Measurements from ENCODE around the gene HS3ST4.

Gene HS3ST4

DNA sequence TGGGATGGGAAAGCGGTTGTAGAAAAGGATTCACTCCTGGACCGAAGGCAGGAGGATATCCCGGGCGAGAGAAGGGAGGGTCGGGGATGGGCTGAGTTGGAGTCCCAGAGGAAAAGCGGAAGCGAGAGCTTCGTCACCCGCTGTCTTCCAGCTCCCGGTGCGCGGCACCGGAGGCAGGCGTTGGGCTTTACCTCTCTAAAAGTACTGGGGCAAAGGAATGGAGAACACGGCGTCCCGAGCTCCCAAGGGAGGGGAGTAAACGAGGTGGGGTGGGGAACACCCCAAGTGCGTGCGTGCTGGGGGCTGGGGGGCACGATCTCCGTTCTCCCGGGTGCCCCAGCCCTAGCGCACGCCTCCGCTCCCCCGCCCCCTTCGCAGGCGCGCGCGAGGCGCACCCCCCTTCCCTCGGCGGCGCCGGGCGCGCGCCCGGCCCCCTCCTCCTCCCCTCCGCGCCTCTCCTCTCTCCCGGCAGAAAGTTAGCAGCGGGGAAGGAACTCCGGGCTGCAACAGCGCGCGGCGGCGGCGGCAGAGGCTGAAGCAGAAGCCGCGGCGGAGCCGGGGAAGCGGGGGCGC is at the start of gene HS3ST4:
Gene HS3ST4, plus strand, starts transcription at position 441 of the 573 bp plus-strand sequence.
- in situ Hi-C loops (cut with MboI; ENCODE audit: low sequenced_read_pairs): no loop called here
- no peaks in the 10 kb centered on the region for H3K36me3 ChIP-seq (replicated peaks)
- H3K4me3 ChIP-seq: no peak within 1 kb of the TSS
- H3K9me3 ChIP-seq: no peaks in the 10 kb centered on the region
- no peaks in the 10 kb centered on the region for H3K4me1 ChIP-seq
- peaks cover 4% of the 10 kb centered on the region; the same call in 1 of the 2 replicates for H3K27me3 ChIP-seq (ENCODE audit: low read depth)
- no peak for DNase-seq (ENCODE audit: low spot score in 2 of 2)

- Histone ChIP-seq H3K4me3 (no peak overlapping the region), H3K27me3 (ENCODE audit: low read depth) (no peaks in the 10 kb centered on the region), H3K4me1 (no peaks in the 10 kb centered on the region), H3K9me3 (no peaks in the 10 kb centered on the region), H3K36me3 (replicated peaks) (no peaks in the 10 kb centered on the region)
- in situ Hi-C loops (cut with MboI; ENCODE audit: low sequenced_read_pairs): no loop called here
- no peak for DNase-seq (ENCODE audit: low spot score in 2 of 2)
Observed at GRCh38 chr16:25643633-25644032, 48.1 kb upstream of the HS3ST4 start.

DNA sequence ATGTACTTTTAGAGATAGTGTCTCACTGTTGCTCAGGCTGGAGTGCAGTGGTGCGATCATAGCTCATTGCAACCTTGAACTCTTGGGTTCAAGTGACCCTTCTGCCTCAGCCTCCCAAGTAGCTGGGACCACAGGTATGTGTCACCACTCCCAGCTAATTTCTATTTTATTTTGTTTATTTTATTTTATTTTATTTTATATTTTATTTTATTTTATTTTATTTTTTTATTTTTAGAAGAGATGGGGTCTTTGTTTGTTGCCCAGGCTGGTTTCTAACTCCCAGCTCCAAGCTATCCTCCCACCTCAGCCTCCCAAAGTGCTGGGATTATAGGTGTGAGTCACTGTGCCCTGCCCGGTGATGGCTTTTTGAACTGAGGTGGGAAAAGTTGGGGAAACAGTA is 35.1 kb upstream of the HS3ST4 start:
- no peaks in the 10 kb centered on the region; the same call in 1 of the 2 replicates for H3K9me3 ChIP-seq
- no peak for DNase-seq (ENCODE audit: low spot score in 2 of 2)
- no peaks in the 10 kb centered on the region for H3K27me3 ChIP-seq (ENCODE audit: low read depth)
- no peak overlapping the region for H3K4me3 ChIP-seq
- no peaks in the 10 kb centered on the region for H3K36me3 ChIP-seq (replicated peaks)
- in situ Hi-C loops (cut with MboI; ENCODE audit: low sequenced_read_pairs): no loop called here
- H3K4me1 ChIP-seq: no peaks in the 10 kb centered on the region

DNA sequence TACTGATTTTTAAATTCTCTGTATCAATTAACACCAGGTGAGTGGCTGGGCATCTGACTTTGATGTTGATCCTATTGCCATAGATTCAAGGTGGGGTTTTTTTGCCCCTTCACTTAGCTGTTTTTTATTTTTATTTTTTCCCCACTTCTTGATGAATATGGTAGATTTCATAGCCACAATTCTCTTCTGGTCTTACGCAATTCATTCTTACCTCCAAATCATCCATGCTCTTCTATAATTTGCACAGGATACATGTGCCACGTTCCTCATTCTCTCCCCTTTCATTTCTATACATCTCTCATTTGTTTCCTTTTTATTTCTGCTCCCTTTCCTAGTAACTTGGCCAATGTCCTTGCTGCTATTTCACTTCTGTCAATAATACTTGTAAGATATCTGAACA is 14.9 kb upstream of the HS3ST4 start:
- in situ Hi-C loops (cut with MboI; ENCODE audit: low sequenced_read_pairs): no loop called here
- Histone ChIP-seq H3K27me3 (ENCODE audit: low read depth) (no peaks in the 10 kb centered on the region), H3K36me3 (replicated peaks) (no peaks in the 10 kb centered on the region), H3K4me1 (no peaks in the 10 kb centered on the region), H3K4me3 (no peak overlapping the region), H3K9me3 (no peaks in the 10 kb centered on the region)
- no peak for DNase-seq (ENCODE audit: low spot score in 2 of 2)

DNA sequence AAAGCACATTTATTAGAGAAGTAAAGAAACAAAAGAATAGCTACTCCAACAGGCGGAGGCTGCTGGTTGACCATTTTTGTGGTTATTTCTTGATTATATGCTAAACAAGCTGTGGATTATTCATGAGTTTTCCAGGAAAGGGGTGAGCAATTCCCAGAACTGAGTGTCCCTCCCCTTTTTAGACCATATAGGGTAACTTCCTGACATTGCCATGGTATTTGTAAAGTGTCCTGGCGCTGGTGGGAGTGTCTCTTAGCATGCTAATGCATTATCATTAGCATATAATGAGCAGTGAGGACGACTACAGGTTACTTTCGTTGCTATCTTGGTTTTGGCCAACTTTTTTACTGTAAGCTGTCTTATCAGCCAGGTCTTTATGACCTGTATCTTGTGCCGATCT is 12.2 kb upstream of the HS3ST4 start:
- H3K4me3 ChIP-seq: no peak overlapping the region
- in situ Hi-C loops (cut with MboI; ENCODE audit: low sequenced_read_pairs): no loop called here
- H3K36me3 ChIP-seq (replicated peaks): no peaks in the 10 kb centered on the region
- DNase-seq (ENCODE audit: low spot score in 2 of 2): no peak
- no peaks in the 10 kb centered on the region for H3K27me3 ChIP-seq (ENCODE audit: low read depth)
- H3K4me1 ChIP-seq: no peaks in the 10 kb centered on the region
- no peaks in the 10 kb centered on the region for H3K9me3 ChIP-seq

GRCh38 chr16:25689137-25689836 is 2.5 kb upstream of the HS3ST4 start:
- DNase-seq (ENCODE audit: low spot score in 2 of 2): no peak
- Histone ChIP-seq H3K36me3 (replicated peaks) (no peaks in the 10 kb centered on the region), H3K4me3 (no peak overlapping the region), H3K4me1 (no peaks in the 10 kb centered on the region), H3K9me3 (no peaks in the 10 kb centered on the region), H3K27me3 (ENCODE audit: low read depth) (peaks cover 4% of the 10 kb centered on the region; the same call in 1 of the 2 replicates)
- in situ Hi-C loops (cut with MboI; ENCODE audit: low sequenced_read_pairs): no loop called here

- Histone ChIP-seq H3K9me3 (no peaks in the 10 kb centered on the region), H3K27me3 (ENCODE audit: low read depth) (peaks cover 4% of the 10 kb centered on the region; the same call in 1 of the 2 replicates), H3K4me1 (no peaks in the 10 kb centered on the region), H3K36me3 (replicated peaks) (no peaks in the 10 kb centered on the region), H3K4me3 (no peak overlapping the region)
- no peak for DNase-seq (ENCODE audit: low spot score in 2 of 2)
- in situ Hi-C loops (cut with MboI; ENCODE audit: low sequenced_read_pairs): no loop called here
Observed at GRCh38 chr16:25690552-25691143, 1.1 kb upstream of the HS3ST4 start.

GRCh38 chr16:25692351-25692741 is 587 bp downstream of the HS3ST4 start:
- Histone ChIP-seq H3K9me3 (no peaks in the 10 kb centered on the region), H3K36me3 (replicated peaks) (no peaks in the 10 kb centered on the region), H3K27me3 (ENCODE audit: low read depth) (peaks cover 4% of the 10 kb centered on the region; the same call in 1 of the 2 replicates), H3K4me3 (no peak overlapping the region), H3K4me1 (no peaks in the 10 kb centered on the region)
- in situ Hi-C loops (cut with MboI; ENCODE audit: low sequenced_read_pairs): no loop called here
- no peak for DNase-seq (ENCODE audit: low spot score in 2 of 2)

GRCh38 chr16:25692742-25693508 is 1.2 kb downstream of the HS3ST4 start:
- H3K9me3 ChIP-seq: no peaks in the 10 kb centered on the region
- in situ Hi-C loops (cut with MboI; ENCODE audit: low sequenced_read_pairs): no loop called here
- H3K4me1 ChIP-seq: no peaks in the 10 kb centered on the region
- H3K36me3 ChIP-seq (replicated peaks): no peaks in the 10 kb centered on the region
- H3K4me3 ChIP-seq: no peak overlapping the region
- no peak for DNase-seq (ENCODE audit: low spot score in 2 of 2)
- peaks cover 4% of the 10 kb centered on the region; the same call in 1 of the 2 replicates for H3K27me3 ChIP-seq (ENCODE audit: low read depth)

GRCh38 chr16:25693631-25694030 is 1.9 kb downstream of the HS3ST4 start:
- H3K27me3 ChIP-seq (ENCODE audit: low read depth): peaks cover 4% of the 10 kb centered on the region; the same call in 1 of the 2 replicates

GRCh38 chr16:25699069-25699468 is 7.3 kb downstream of the HS3ST4 start:
- Histone ChIP-seq H3K4me1 (no peaks in the 10 kb centered on the region), H3K27me3 (ENCODE audit: low read depth) (no peaks in the 10 kb centered on the region), H3K9me3 (no peaks in the 10 kb centered on the region), H3K36me3 (replicated peaks) (no peaks in the 10 kb centered on the region), H3K4me3 (no peak overlapping the region)
- no peak for DNase-seq (ENCODE audit: low spot score in 2 of 2)
- in situ Hi-C loops (cut with MboI; ENCODE audit: low sequenced_read_pairs): no loop called here

More at GRCh38 chr16:25693631-25694030, 1.9 kb downstream of the HS3ST4 start:
- DNase-seq (ENCODE audit: low spot score in 2 of 2): no peak
- Histone ChIP-seq H3K9me3 (no peaks in the 10 kb centered on the region), H3K4me3 (no peak overlapping the region), H3K4me1 (no peaks in the 10 kb centered on the region), H3K36me3 (replicated peaks) (no peaks in the 10 kb centered on the region)
- in situ Hi-C loops (cut with MboI; ENCODE audit: low sequenced_read_pairs): no loop called here

- Histone ChIP-seq H3K4me3 (no peak overlapping the region), H3K36me3 (replicated peaks) (no peaks in the 10 kb centered on the region)
- no peak for DNase-seq (ENCODE audit: low spot score in 2 of 2)
Observed at GRCh38 chr16:25700547-25700946, 8.8 kb downstream of the HS3ST4 start.

DNA sequence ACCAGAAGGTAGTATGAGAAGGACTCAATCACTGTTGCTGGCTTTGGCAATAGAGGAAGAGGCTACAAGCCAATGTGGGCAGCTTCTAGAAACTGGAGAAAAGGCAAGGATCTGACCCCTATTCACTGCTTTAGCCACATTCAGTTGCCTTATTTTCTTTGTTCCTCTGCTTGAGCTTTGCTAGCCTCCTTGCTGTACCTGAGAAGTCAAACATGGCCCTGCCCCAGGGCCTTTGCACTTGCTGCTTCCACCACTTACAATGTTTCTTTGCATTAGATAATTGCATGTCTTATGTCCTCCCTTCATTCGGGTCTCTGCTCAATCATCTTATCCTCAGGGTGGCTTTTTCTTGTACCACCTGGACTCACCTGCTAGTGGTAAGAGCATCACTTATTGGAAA is 15.8 kb downstream of the HS3ST4 start:
- DNase-seq (ENCODE audit: low spot score in 2 of 2): no peak
- in situ Hi-C loops (cut with MboI; ENCODE audit: low sequenced_read_pairs): no loop called here
- Histone ChIP-seq H3K36me3 (replicated peaks) (no peaks in the 10 kb centered on the region), H3K4me3 (no peak overlapping the region), H3K9me3 (no peaks in the 10 kb centered on the region), H3K4me1 (no peaks in the 10 kb centered on the region), H3K27me3 (ENCODE audit: low read depth) (no peaks in the 10 kb centered on the region)

More at GRCh38 chr16:25700547-25700946, 8.8 kb downstream of the HS3ST4 start:
- Histone ChIP-seq H3K27me3 (ENCODE audit: low read depth) (no peaks in the 10 kb centered on the region), H3K9me3 (no peaks in the 10 kb centered on the region), H3K4me1 (no peaks in the 10 kb centered on the region)
- in situ Hi-C loops (cut with MboI; ENCODE audit: low sequenced_read_pairs): no loop called here

Measured in HAP-1 (cell line).